ENCODE measurements around the gene KLHDC10.
"Not testable (repeated sequence)": the region's sequence is repeated elsewhere in the genome, so short reads cannot be mapped to it uniquely, and the experiment has no call there.

KLHDC10 gene, protein sequence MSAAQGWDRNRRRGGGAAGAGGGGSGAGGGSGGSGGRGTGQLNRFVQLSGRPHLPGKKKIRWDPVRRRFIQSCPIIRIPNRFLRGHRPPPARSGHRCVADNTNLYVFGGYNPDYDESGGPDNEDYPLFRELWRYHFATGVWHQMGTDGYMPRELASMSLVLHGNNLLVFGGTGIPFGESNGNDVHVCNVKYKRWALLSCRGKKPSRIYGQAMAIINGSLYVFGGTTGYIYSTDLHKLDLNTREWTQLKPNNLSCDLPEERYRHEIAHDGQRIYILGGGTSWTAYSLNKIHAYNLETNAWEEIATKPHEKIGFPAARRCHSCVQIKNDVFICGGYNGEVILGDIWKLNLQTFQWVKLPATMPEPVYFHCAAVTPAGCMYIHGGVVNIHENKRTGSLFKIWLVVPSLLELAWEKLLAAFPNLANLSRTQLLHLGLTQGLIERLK

GRCh38 chr7:130069978-130070860 is at the start of gene KLHDC10:
KLHDC10 (plus strand) TSS chr7:130070534; CDS start chr7:130070644, 110 bp downstream.
- DNase-seq (ENCODE audit: extremely low read depth in 1 of 2, low read depth in 1 of 2) = peak; percentile 87 to 93

DNA sequence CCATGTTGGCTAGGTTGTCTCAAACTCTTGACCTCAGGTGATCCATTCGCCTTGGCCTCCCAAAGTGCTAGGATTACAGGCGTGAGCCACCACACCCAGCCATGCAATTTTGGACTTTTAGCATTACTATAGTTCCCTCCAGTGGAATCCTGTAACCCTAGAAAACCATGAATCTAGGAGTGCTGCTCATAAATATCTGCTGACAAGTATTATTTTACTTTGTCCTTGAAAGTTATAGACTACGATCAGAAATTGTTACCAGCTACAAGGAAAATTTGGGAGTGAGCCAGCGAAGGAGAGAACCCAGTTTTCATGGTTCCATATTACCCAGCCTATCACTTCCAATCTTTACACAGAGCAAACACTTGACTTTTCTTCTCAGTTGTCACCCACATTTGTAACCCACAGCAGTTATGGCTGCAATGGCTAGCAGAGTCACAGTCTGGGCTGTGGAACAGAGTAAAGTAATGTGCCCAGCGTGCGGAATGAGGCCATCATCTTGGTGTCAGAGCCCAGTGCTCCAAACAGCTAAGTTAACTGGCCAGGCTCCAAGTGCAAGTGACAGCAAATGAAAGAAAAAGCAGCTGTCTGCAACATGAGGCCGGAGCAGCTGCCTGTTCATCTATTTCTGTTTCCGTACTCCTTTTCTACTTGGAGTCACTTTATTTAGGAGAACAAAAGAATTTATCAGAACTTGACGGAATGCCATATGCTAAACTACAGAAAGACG is 49.1 kb upstream of the KLHDC10 start:
- no peak for DNase-seq (ENCODE audit: extremely low read depth in 1 of 2, low read depth in 1 of 2)

- DNase-seq (ENCODE audit: extremely low read depth in 1 of 2, low read depth in 1 of 2) = no peak
These were observed 48.2 kb upstream of the KLHDC10 start for GRCh38 chr7:130022115-130022514.

- no peak for DNase-seq (ENCODE audit: extremely low read depth in 1 of 2, low read depth in 1 of 2)
These were observed 47.6 kb upstream of the KLHDC10 start for GRCh38 chr7:130022623-130023175.

- DNase-seq (ENCODE audit: extremely low read depth in 1 of 2, low read depth in 1 of 2) = no peak
These were observed 45.9 kb upstream of the KLHDC10 start for GRCh38 chr7:130024390-130024789.

- no peak for DNase-seq (ENCODE audit: extremely low read depth in 1 of 2, low read depth in 1 of 2)
These were observed 37.6 kb upstream of the KLHDC10 start for GRCh38 chr7:130032698-130033097.

- no peak for DNase-seq (ENCODE audit: extremely low read depth in 1 of 2, low read depth in 1 of 2)
These were observed 32.6 kb upstream of the KLHDC10 start for GRCh38 chr7:130037703-130038102.

DNA sequence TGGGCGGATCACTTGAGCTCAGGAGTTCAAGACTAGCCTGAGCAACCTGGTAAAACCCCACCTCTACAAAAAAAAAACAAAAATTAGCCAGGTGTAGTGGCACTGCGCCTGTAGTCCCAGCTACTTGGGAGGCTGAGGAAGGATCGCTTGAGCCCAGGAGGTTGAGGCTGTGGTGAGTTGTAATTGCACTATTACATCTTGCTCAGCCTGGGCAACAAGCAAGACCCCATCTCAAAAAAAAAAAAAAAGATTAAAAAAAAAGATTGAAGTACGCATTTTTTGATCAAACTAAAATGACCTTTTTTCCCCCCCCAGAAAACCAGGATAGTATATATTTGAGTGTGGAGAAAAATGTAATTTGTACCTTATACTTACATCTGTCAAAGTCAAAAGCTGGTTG is 29.8 kb upstream of the KLHDC10 start:
- DNase-seq (ENCODE audit: extremely low read depth in 1 of 2, low read depth in 1 of 2) = no peak

DNA sequence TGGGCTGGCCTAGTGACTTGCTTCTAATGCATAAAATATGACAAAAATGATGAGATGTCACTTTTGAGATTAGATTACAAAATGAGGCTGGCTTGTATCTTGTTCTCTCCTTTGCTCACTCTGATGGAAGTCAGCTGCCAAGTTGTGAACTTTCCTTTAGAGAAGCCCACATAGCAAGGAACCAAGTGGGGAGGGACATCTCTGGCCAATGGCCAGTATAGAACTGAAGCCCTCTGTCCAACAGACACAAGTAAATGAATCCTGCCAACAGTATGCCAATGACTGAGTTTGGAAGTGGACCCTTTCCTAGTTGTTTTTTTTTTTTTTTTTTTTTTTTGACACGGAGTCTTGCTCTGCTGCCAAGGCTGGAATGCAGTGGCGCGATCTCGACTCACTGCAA is 22.5 kb upstream of the KLHDC10 start:
- DNase-seq (ENCODE audit: extremely low read depth in 1 of 2, low read depth in 1 of 2) = no peak

DNA sequence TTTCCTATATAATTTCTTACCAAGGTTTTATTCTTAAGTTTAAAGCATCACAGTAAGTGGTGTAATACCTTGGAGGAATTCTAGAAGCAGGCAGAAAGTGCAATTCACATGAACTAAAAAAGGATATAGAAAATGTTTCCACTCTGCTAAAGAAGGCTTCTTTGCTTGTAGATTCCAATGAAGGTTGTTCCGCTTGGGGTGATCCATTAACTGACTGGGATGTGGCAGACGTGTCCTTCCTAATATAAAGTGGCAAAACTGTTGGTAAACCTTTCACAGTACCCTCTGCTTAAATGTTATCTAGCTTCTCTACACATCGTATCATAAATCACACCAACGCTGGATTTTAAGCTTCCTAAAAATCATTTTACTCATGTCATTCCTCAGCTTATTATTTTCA is 21.4 kb upstream of the KLHDC10 start:
- no peak for DNase-seq (ENCODE audit: extremely low read depth in 1 of 2, low read depth in 1 of 2)

DNA sequence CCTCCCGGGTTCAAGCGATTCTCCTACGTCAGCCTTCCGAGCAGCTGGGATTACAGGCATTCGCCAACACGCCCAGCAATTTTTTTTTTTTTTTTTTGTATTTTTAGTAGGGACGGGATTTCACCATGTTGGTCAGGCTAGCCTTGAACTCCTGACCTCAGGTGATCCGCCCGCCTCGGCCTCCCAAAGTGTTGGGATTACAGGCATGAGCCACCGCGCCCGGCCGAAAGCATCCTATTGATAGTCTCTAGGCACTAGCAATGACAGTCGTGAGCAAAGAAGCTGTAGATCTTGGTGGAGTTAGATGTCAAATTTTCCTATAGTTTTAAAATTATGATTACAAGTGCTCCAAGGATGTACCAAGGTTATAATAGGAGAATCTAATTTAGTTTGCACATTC is 18.1 kb upstream of the KLHDC10 start:
- not testable (repeated sequence) for DNase-seq (ENCODE audit: extremely low read depth in 1 of 2, low read depth in 1 of 2)

- not testable (repeated sequence) for DNase-seq (ENCODE audit: extremely low read depth in 1 of 2, low read depth in 1 of 2)
These were observed 15.1 kb upstream of the KLHDC10 start for GRCh38 chr7:130055198-130055597.

DNA sequence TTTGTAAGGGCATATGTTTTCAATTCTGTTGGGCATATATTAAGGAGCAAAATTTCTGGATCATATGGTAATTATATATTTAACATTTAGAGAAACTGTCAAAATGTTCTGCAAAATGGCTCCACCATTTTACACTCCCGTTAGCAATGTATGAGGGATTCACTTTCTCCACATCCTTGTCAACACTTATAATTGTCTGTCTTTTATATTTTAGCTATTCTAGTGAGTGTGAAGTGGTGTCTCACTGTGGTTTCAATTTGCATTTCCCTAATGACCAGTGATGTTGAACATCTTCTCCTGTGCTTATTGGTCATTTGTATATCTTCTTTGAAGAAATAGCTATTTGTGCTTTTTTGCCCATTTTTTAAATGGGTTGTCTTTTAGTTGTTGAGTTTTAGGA is 8.1 kb upstream of the KLHDC10 start:
- no peak for DNase-seq (ENCODE audit: extremely low read depth in 1 of 2, low read depth in 1 of 2)

- DNase-seq (ENCODE audit: extremely low read depth in 1 of 2, low read depth in 1 of 2) = peak; percentile 17 to 62
These were observed 7.3 kb upstream of the KLHDC10 start for GRCh38 chr7:130063036-130063435.

GRCh38 chr7:130064580-130064926 is 5.8 kb upstream of the KLHDC10 start:
- not testable (repeated sequence) for DNase-seq (ENCODE audit: extremely low read depth in 1 of 2, low read depth in 1 of 2)

- DNase-seq (ENCODE audit: extremely low read depth in 1 of 2, low read depth in 1 of 2) = no peak
These were observed 4.7 kb upstream of the KLHDC10 start for GRCh38 chr7:130065500-130066152.

GRCh38 chr7:130069179-130069977 is 956 bp upstream of the KLHDC10 start:
- no peak for DNase-seq (ENCODE audit: extremely low read depth in 1 of 2, low read depth in 1 of 2)

GRCh38 chr7:130070861-130071622 is 708 bp downstream of the KLHDC10 start:
- no peak for DNase-seq (ENCODE audit: extremely low read depth in 1 of 2, low read depth in 1 of 2)

Data from activated CD8-positive, alpha-beta memory T cell treated with anti-CD3 and anti-CD28 coated beads for 1 hour (primary cell).